Measurements from ENCODE around the gene TSPAN9.

The TSPAN9 gene

GRCh38 chr12:3134126-3134525, 56.9 kb downstream of the TSPAN9 start:
- no peak for TF ChIP-seq FOXP2 (optimal IDR thresholded peaks at IDR 0.05; ENCODE audit: borderline replicate concordance, extremely low read depth, extremely low read length, insufficient read depth)
- TF ChIP-seq POLR2AphosphoS5 (IDR thresholded peaks at IDR 0.05; ENCODE audit: low read depth, low read length) = no peak
- no peak for TF ChIP-seq SIN3A (IDR thresholded peaks at IDR 0.05; ENCODE audit: borderline replicate concordance, insufficient read depth, low read length)
- no peak for TF ChIP-seq TAF1 (IDR thresholded peaks at IDR 0.05; ENCODE audit: borderline replicate concordance, insufficient read depth, low read length)
- TF ChIP-seq REST (IDR thresholded peaks at IDR 0.05; ENCODE audit: insufficient read depth in 1 of 2, low read depth in 2 of 2, low read length in 2 of 2) = no peak

- TF ChIP-seq SIN3A (IDR thresholded peaks at IDR 0.05; ENCODE audit: borderline replicate concordance, insufficient read depth, low read length) (no peak), TAF1 (IDR thresholded peaks at IDR 0.05; ENCODE audit: borderline replicate concordance, insufficient read depth, low read length) (no peak), POLR2AphosphoS5 (IDR thresholded peaks at IDR 0.05; ENCODE audit: low read depth, low read length) (no peak), FOXP2 (optimal IDR thresholded peaks at IDR 0.05; ENCODE audit: borderline replicate concordance, extremely low read depth, extremely low read length, insufficient read depth) (no peak), REST (IDR thresholded peaks at IDR 0.05; ENCODE audit: insufficient read depth in 1 of 2, low read depth in 2 of 2, low read length in 2 of 2) (no peak)
Measured at GRCh38 chr12:3134526-3135135, 57.5 kb downstream of the TSPAN9 start.

GRCh38 chr12:3135522-3136461, 58.6 kb downstream of the TSPAN9 start:
- TF ChIP-seq FOXP2 (optimal IDR thresholded peaks at IDR 0.05; ENCODE audit: borderline replicate concordance, extremely low read depth, extremely low read length, insufficient read depth) (no peak), REST (IDR thresholded peaks at IDR 0.05; ENCODE audit: insufficient read depth in 1 of 2, low read depth in 2 of 2, low read length in 2 of 2) (no peak), TAF1 (IDR thresholded peaks at IDR 0.05; ENCODE audit: borderline replicate concordance, insufficient read depth, low read length) (no peak), POLR2AphosphoS5 (IDR thresholded peaks at IDR 0.05; ENCODE audit: low read depth, low read length) (no peak), SIN3A (IDR thresholded peaks at IDR 0.05; ENCODE audit: borderline replicate concordance, insufficient read depth, low read length) (no peak)

GRCh38 chr12:3136641-3137267, 59.6 kb downstream of the TSPAN9 start:
- TF ChIP-seq SIN3A (IDR thresholded peaks at IDR 0.05; ENCODE audit: borderline replicate concordance, insufficient read depth, low read length) (no peak), POLR2AphosphoS5 (IDR thresholded peaks at IDR 0.05; ENCODE audit: low read depth, low read length) (no peak), FOXP2 (optimal IDR thresholded peaks at IDR 0.05; ENCODE audit: borderline replicate concordance, extremely low read depth, extremely low read length, insufficient read depth) (no peak)

GRCh38 chr12:3137268-3137781, 60.1 kb downstream of the TSPAN9 start:
- TF ChIP-seq TAF1 (IDR thresholded peaks at IDR 0.05; ENCODE audit: borderline replicate concordance, insufficient read depth, low read length) = no peak
- no peak for TF ChIP-seq REST (IDR thresholded peaks at IDR 0.05; ENCODE audit: insufficient read depth in 1 of 2, low read depth in 2 of 2, low read length in 2 of 2)
- TF ChIP-seq POLR2AphosphoS5 (IDR thresholded peaks at IDR 0.05; ENCODE audit: low read depth, low read length) = no peak
- TF ChIP-seq SIN3A (IDR thresholded peaks at IDR 0.05; ENCODE audit: borderline replicate concordance, insufficient read depth, low read length) = no peak
- no peak for TF ChIP-seq FOXP2 (optimal IDR thresholded peaks at IDR 0.05; ENCODE audit: borderline replicate concordance, extremely low read depth, extremely low read length, insufficient read depth)
